NCI-H1048 (cell line): ENCODE data around the gene SRPK2.
"Not testable (repeated sequence)": the region's sequence is repeated elsewhere in the genome, so short reads cannot be mapped to it uniquely, and the experiment has no call there.

Experiments
- DNase-seq: peaks from one replicate; lab custom pipeline; 2025; lab: John Stamatoyannopoulos, UW

SRPK2 gene

GRCh38 chr7:105304040-105304895 lies 84.5 kb downstream of the SRPK2 start:
- peak; percentile 11 for DNase-seq

GRCh38 chr7:105300587-105300986 lies 88.1 kb downstream of the SRPK2 start:
- not testable (repeated sequence) for DNase-seq

- no peak for DNase-seq
These were observed 90.3 kb downstream of the SRPK2 start for GRCh38 chr7:105298439-105298894.

DNA sequence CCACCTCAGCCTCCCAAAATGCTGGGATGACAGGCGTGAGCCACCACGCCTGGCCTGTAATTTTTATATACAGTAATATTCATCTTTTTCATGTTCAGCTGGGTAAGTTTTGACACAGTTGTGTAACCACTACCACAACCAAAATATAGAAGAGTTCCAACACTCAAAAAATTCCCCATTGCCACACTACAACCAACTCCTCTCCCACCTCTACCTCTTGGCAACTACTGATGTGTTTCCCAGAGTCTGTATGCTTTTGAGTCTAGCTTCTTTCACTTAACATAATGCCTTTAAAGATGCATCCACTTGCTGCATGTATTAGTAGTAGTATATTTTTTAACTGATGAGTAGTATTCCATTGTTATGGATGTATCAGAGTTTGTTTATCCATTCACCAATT lies 90.7 kb downstream of the SRPK2 start:
- DNase-seq: no peak

DNA sequence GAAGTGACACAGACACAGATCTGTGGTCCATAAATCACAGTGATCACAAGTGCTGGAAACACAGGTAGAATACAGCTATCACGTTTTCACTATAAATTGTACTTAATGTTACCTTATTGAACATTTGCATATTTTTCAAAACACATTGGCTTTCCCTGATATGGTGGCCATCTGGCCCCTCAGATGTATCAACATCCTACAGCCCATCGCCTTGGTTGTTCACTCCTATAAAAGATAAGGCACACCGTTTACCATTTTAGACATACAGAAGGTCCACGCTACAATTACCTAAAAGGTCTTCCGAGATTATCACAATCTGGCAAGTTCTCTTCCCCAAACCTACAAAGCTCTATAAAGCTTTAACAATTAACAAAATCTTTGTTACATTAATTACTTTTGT lies 91.4 kb downstream of the SRPK2 start:
- DNase-seq: no peak

DNA sequence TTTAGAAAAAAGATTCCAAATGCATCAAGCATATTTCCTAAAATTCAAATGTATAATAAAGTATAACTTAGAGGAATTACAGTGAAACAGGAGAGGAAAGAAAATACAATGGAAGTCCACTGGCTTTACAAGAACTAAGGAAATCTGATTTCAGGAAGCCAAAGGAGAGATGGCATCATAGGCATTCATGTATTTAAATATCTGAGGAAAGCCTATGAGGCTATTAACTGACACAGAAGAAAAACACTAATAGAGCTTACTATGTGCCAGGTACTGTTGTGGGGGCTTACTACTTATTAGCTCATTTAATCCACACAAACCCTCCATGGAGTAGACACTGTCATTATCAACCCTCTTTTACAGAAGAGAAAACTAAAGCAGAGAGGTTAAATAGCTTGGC lies 92.2 kb downstream of the SRPK2 start:
- DNase-seq: no peak

DNA sequence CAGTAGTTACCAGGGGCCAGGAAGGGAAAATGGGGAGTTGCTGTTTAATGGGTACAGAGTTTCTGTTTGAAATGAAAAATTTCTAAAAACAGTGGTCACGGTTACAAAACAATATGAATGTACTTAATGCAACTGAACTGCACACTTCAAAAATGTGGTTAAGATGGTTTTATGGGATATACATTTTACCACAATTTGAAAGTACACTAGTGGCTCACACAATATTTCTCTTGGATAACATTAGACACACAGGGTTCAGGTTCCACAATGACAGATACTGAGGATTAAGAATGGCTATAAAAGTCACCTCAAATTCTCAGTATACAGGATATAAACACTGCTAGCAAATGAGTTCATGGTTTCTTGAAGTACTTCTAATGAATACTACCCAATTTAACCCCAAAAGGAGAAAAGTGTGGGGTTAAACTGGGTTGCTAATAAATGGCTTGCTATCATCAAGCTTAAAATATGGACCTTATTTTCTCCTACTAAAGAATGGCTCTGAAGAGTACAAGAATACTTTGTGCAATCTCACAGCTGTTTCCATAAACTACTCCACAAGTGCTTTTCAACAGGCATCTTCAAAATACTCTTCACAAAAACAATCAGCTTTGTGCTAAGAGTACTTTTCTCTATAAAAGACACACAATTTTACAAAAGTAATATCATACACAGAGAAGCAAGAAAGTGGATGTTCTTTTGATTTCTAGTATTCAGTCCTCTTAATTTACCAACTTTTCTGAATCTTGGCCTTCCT lies 92.9 kb downstream of the SRPK2 start:
- no peak for DNase-seq

GRCh38 chr7:105294482-105294881 lies 94.2 kb downstream of the SRPK2 start:
- DNase-seq: not testable (repeated sequence)

GRCh38 chr7:105289704-105290103 lies 99.0 kb downstream of the SRPK2 start:
- DNase-seq: no peak

DNA sequence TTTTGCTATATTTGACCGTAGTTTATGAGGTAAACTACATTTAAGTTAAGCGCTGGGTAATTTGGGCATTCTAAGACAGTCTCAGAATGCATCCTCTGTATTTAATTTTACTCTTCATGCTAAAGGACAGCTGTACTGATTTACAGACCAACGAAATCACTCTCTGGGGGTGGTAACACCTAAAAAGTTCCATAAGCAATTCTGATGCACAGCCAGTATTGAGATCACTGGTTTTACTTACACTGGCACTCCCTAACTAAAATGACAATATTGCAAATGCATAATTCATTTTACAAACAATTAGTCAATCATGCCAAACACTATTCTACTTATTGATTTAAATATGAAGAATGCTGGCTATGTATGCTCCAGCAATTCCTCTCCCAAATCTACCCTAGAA lies 102.3 kb downstream of the SRPK2 start:
- DNase-seq: no peak

DNA sequence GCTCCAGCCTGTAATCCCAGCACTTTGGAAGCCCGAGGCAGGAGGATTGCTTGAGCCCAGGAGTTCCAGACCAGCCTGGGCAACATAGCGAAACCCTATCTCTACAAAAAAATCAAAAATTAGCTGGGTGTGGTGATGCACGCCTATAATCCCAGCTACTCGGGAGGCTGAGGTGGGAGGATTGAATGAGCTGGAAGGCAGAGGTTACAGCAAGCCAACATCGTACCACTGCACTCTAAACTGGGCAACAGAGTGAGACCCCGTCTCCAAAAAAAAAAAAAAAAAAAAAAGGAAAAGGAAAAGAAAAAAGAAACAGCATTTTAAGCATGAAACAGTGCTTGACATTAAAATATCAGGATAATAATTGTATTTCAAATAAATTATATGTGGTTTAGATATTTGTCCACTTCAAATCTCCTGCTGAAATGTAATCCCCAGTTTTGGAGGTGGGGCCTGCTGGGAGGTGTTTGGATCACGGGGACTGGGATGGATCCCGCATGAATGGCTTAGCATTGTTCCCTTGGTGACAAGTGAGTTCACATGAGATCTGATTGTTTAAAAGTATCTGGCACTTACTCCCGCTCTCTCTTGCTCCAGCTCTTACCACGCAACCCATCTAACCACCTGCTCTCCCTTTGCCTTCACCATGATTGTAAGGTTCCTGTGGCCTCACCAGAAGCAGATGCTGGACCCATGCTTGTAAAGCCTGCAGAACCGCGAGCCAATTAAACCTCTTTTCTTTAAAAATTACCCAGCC lies 103.4 kb downstream of the SRPK2 start:
- DNase-seq: no peak

- DNase-seq: no peak
These were observed 104.7 kb downstream of the SRPK2 start for GRCh38 chr7:105284014-105284413.

- no peak for DNase-seq
These were observed 106.8 kb downstream of the SRPK2 start for GRCh38 chr7:105281966-105282365.

- no peak for DNase-seq
These were observed 109.1 kb downstream of the SRPK2 start for GRCh38 chr7:105279688-105280007.

DNA sequence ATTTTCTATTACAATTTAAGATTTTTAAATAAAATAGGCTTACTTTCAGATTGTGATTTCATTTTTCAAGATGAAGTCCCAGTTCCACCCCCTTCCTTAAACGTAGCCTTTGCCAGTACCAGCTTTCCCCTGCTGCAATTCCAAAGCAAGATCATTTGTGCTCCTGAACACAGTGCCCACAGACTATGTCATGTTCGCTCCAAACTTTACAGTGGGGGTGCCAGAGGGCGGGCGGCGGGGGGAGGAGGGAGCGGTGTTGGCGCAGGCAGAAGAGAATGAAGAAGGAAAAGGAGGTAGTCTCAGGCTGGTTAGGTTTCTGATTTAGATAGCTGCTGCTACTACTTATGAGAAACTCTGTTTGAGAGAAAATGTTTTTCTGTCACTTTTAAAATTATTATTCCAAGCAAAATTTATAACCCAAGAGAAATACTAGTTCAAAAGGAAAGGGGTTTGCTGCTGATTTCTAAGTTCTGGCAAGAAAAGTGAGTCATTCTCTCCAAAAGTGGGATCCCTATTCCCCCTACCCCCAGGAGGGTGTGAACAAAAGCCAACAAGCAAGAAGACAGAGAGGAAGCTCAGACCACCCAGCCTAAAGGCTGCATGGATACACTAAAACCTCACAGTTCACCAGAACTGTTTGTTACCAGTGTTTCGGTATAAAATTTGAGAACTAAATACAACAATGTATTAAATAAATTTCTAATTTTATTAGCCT lies 109.6 kb downstream of the SRPK2 start:
- DNase-seq: no peak

DNA sequence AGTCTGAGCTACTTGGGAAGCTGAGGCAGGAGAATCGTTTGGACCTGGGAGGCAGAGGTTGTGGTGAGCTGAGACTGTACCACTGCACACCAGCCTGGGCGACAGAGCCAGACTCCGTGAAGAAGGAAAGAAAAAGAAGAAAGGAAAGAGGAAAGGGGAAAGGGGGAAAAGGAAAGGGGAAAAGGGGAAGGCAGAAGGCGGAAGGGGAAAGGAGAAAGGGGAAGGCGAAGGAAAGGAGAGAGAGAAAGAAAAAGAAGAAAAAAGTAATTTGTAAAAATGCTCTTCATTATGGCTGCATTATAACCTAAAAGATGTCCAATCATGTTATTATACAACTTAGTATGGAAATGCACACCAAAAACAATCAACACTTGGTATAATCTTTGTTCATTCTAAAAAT lies 110.2 kb downstream of the SRPK2 start:
- no peak for DNase-seq

DNA sequence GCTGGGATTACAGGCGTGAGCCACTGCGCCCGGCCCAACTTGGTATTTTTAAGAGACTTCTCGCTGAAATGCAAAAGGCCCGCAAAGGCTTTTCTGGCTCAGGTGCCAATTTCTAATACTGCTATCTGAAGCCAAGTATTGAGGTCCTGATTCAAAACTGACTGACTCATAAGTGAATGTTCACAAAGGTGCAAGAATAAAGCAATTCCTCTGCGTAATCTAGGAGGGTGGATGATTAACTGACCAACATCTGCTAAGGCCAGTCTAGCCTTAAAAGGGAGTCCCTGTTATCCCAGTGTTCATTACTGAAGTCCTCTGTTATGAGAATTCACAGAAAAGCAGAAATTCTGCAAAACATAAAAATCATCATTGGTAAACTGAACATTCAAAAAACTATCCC lies 111.4 kb downstream of the SRPK2 start:
- no peak for DNase-seq

- no peak for DNase-seq
These were observed 118.6 kb downstream of the SRPK2 start for GRCh38 chr7:105270117-105270516.

GRCh38 chr7:105269397-105269796 lies 119.3 kb downstream of the SRPK2 start:
- no peak for DNase-seq

GRCh38 chr7:105268511-105269392 lies 120.0 kb downstream of the SRPK2 start:
- no peak for DNase-seq

DNA sequence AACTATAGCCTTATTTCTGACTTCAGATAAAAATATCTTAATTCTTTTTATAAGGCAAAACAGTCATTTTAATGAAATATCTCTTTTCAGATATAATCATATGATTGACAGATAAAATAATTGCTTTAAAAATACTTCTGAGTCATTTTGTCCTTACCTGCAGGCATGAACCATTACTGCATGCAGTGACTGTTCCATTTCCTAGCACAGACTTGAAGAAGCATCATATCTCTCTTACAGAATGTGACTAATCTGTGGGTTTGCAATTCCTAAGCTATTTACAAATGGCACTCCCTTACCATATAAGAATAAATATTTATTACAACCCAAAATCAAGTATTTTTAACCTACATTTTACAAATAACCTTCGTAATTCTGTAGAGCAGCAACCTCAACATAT lies 120.7 kb downstream of the SRPK2 start:
- DNase-seq: no peak
